ENCODE measurements around the gene FDX1. TPM values are rescaled to one million over a fixed set of nuclear protein-coding genes. Genes with fewer than 3 reads are reported as not detected.

Gene FDX1
- total and polyA plus RNA-seq, 3 experiments from 2014 or later = 13.8 to 19.0 (median 14.4) TPM

Other genes with a start within 250 kb of the FDX1 start
- gene RDX, start 133.3 kb upstream of the FDX1 start, total RNA-seq = 10 to 100 TPM; 58.5 to 63.6 TPM
- gene RDX, start 133.3 kb upstream of the FDX1 start, polyA plus RNA-seq = 17.2 TPM

Measured in CD8-positive, alpha-beta memory T cell (primary cell).